HG02884 (cell line): ENCODE measurements around the gene CLCN4.

Source experiments
- ATAC-seq: cut with Tn5 transposase; IDR thresholded peaks from one replicate; pipeline ENCODE4 v1.9.1; 2021; ENCODE audit warnings: mild to moderate bottlenecking, moderate library complexity; ENCODE audit not compliant: unreplicated experiment

CLCN4 gene

DNA sequence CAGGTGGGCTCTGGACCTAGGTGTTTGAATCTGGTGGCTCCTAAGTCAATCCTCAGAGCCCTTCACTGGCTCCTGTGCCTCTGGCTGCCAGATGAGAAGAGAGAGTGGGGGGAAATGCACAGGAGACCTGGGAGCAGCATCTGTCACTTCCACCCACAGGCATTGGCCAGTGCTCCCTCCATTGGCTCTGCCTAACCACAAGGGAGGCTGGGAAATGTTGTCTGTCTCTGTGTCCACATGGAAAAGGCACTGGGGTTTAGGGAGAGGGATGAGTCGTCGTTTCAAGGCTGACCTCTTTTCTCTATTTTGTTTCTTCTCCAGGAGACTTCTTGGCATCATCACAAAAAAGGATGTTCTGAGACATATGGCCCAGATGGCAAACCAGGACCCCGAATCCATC lies 76.4 kb downstream of the CLCN4 start:
- ATAC-seq: no peak

DNA sequence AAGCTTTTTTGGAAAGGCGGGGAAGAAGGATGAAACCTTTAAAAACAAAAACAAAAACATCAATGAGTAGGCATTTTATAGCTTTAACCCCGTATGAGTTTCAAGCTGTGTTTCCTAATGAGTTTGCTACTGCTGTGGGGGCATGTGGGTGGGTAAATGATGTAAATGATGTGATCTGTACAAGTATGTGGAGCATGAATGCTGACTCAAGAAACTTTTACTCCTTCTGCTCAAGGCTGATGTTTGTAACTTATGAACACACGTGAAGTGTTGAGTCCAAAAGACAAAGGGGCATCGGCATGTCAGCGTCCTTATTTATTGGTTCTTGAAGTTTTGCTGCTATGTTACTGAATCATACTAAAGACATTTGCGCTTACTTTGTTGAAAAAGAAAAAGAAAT lies 76.9 kb downstream of the CLCN4 start:
- ATAC-seq: no peak

DNA sequence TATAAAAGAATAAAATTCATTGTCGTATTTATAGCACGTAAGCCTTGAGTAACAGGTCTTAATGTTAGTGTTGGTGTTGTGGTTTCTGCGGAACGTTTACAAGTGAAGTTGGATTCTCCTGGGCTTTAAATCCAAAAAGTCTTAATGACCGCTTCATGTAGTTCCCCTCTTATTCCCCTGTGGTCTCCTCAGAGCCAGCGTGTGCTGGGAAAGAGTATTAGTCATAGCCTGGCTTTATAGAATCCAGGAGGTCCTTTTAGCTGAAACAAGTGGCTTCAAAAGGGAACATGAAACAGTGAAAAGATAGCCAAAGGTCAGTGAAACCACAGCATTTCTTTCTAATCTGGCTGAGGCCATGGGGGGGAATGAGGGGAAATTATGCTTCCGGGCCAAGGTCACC lies 79.1 kb downstream of the CLCN4 start:
- no peak for ATAC-seq

DNA sequence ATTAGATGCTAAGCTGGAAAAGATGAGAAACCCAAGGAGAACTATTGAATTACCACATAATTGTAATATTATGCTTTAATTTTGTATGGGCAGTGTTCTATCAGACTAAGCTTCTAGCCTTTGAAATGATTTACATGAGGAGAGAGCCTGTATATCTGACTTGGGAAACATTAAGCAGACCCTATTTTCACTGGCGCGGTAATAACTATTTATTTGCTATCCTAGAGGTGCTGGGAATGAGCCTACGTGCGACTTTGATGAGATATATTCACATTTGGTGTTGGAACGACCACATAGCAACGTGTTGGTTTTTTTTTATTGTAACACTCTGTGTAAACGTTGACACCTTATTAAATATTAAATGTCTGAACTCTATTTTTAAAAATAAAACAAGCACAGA lies 80.5 kb downstream of the CLCN4 start:
- ATAC-seq: no peak

DNA sequence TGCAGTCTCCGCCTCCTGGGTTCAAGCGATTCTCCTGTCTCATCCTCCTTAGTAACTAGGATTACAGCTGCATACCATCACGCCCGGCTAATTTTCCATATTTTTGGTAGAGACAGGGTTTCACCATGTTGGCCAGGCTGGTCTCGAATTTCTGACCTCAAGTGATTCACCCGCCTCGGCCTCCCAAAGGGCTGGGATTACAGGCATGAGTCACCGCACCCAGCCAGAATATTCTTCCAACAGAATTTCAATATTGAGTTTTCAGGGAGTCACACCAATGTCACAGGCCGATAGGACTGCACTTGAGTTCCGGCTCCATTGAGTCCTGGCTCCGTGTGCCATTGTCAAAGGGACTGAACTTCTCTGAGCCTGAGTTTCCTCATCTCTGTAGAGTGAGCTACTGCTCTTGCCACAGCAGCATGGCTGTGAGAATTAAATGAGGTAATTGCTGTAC lies 82.9 kb downstream of the CLCN4 start:
- no peak for ATAC-seq

DNA sequence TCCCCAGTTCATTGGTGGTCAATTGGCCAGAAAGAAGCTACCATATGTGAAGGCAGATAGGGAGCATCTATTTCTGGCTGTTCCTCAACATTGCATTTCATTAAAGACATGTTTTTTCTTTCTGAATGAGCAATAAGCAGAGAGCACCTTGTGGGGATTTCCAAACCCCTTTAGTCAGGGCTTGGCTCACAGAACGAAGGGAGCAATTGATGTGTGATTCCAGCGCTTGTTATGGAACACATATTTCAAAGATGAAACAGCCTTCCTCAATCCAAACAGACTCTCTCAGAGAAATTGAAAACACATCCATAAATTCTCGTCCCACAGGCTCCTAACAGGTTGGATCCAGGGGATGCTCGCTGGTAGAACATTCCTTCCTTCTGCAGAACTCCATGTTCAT lies 84.1 kb downstream of the CLCN4 start:
- peak; percentile 63 for ATAC-seq

DNA sequence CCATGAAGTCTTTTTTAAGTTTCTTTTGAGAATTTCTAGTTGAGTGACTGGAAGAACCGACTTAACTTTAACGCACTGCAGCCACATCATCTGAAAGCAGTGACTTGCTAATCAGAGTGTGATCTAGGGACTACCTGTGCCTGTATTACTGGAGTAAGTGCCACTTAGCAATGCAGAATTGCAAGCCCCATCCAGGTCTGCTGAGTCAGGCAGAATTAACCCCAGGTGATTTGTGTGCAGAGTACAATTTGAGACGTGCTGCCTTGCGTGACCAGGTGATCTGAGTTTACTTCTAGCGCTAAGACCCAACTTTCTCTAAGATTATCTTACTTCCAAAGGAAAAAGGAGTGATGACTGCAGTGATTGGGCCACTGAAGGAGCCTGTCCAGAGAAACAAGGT lies 85.3 kb downstream of the CLCN4 start:
- no peak for ATAC-seq

DNA sequence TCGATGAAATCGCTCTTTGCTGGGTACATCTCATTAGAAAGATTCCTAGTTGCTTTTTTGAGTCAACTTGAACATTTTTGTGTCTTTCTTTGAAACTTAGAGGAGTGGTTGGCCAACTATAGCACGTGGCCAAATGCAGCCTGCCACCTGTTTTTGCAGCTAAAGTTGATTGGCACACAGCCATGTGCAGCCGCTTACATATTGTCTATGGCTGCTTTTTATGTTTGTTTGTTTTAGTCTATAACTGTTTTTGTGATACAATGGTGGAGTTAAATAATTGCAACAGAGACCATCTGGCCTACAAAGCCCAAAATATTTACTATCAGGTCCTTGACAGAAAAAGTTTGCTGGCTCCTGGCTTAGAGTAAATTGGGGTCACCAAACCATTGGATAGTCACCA lies 86.3 kb downstream of the CLCN4 start:
- no peak for ATAC-seq

DNA sequence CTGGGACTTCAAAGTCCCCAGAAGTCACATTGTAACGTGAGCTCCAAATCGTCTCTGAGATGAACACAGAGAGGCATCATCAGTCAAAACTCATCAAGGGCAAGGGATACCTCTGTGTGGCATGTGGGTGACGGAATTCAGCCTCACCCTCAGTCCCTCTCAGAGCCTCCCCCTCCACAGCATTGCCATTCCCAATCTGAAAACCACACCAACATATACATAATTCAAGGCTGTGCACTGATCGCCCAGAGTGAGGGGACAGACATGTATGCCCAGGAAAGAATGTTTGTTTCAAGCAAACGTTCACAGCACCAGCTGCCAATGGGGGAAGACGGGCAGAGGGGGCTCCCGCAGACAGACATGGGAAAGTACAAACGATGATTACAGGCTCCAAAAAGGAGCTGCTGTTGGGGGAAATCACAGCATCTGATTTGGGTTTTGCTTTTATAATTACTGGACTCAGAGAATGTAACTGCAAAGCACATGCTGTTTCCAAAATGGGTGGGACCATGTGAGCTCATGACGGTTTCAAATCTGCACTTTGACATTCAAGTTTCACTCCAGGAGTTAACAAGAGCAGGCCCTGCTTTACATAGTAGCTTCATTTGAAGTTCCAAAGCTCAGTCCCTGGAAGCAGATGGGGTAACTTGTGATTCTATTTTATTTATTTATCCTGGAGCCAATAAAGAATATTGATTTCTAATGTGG lies 88.3 kb downstream of the CLCN4 start:
- no peak for ATAC-seq

DNA sequence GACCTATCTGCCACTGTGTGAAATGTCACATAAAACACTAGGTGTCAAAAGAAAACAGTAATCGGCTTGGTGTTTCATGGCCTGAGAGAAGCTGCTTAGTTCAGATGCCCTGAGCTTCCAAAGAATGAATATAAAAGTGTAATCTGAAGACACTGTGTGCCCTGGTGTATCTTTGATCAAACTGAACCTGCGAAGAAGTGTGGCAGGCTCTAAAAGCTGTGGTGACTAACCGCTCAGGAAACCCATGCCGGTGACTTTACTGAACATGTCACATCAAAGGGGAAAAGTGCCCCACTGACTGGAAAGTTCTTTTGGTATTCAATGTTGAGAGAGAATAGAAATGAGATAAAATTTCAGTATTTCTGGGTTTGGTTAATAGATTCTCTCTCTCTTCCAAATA lies 89.1 kb downstream of the CLCN4 start:
- no peak for ATAC-seq

DNA sequence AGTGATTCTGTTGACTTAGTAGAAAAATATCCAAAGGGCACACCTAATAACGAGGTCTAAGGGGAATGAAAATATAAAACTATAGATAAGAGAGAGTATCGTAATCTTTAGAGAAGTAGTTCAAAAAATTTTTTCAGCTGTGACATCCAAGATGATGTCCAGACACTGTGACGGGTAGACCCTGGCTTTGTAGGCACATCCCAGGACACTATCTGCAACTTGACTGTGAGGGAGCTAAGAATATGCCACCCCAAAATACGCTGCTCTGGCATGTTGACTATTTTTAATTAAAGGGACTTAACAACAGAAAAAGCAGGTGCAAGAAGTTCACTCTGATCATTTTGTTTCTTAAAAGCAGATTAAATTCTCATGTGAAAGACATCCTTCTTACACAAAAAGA lies 89.5 kb downstream of the CLCN4 start:
- no peak for ATAC-seq

DNA sequence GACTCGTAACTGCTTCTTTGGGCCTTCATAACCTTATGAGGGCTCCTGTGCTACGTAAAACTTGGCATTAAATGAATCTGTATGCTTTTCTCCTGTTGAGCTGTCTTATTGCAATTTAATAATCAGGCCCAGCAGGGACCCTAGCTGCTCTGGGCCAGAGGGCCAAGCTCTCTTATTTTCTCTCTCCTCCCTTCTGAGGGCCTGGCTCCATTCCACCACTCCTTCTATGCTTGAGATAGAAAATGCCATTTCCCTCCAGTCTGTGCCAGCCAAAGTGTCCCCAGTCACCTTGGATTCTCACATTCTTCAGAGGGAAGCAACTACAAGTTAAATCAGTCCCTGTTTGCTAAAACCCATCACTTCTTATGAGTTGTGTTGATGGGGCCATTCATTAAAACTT lies 90.1 kb downstream of the CLCN4 start:
- no peak for ATAC-seq

DNA sequence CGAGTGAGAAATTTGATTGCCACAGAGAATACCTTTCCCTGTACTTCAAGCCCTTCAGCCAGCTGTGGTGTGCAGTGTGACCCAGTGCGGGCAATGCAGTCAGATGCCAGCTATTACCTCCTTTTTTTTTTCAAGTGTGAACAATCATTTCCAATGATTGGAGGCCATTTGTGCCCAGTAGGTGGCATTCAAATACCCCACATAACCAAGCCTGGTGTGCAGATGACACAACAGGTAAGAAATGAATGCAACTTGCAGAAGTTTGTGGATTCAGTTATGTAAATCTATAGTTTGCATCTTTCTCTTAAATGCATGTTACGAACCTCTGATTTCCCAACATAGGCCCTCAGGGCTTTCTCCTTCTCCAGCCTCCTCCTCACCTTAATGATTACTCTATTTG lies 98.0 kb downstream of the CLCN4 start:
- ATAC-seq: no peak

DNA sequence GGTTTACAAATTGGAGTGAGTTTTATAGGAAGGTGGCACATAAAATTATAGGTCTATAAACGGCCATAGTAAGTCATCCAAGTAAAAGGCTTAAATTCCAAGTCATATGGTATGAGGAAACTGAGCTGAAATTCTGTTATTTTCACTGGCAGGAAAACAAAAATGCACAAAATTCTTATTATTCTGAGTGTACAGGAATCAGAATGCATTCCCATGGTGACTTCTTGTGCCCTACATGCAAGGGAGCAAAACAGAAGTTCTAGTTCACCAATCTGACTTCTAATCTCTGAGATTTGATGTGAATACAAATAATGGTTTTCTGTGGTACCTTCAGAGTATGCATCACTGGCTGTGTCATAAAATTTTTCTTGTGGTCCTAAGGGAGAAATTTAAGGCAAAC lies 102.9 kb downstream of the CLCN4 start:
- ATAC-seq: no peak

DNA sequence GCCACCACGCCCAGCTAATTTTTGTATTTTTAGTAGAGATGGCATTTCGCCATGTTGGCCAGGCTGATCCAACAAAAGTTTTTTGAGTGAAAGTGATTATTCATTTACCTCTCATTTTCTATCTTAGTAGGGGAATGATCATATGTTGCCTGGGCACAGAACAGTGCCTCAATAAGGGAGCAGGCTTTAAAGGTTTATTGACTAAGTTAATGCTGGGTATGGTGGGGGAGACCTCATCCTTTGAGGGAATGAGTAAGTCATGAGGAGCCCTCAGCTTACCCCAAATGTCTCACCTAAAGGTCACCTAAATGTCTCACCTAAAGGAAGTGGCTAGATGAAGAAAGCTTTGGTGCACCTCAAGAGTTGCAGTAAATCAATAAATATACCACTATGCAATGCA lies 109.0 kb downstream of the CLCN4 start:
- ATAC-seq: no peak

DNA sequence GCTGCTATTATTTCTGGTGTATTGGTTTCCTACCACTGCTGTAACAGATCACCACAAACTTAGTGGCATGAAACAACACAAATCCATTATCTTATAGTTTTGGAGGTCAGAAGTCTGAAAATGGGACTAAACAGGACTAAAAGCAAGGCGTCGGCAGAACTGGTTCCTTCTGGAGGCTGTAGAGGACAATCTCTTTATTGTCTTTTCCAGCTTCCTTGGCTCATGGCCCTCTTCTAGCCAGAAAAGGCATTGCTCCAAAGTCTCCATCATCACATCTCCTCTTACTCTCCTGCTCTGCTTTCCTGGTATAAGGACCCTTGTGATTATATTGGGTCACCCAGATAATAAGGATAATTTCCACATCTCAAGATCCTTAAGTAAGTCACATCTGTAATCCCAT lies 121.9 kb downstream of the CLCN4 start:
- ATAC-seq: no peak

DNA sequence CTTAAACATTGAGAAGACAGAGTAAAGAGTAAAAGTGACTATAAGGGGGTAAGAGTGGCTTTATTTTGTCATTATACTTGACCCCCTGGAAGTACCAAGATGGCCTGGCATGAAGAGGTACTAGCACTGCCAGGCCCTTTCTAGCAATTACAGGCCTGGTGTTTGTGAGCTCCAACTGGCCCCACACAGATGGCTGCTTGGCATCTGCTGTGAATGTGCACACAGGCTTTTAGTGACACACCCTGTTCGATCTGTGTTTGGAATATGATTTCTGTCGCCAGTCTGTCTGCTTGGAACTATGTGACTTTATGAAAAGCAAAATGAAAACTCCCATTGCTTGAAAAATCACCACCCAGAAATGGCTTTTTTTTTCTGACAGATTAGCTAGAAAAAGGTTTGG lies 123.3 kb downstream of the CLCN4 start:
- ATAC-seq: no peak

DNA sequence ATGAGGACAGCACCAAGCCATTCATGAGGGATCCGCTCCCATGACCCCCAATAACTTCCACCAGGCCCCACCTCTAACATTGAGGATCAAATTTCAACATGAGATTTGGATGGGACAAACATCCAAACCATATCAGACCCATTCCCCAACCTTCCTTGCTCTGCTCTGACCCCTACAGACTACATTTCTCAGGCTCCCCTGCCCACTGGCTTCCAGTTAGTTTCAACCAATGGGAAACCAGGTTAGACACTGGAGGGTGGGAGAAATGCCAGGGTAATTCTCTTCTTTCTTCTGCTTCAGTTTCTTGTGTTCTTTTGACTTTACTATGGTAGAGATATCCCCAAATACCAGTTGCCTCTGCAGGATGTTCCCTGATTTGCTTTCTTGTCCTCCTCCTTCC lies 125.7 kb downstream of the CLCN4 start:
- ATAC-seq: no peak

DNA sequence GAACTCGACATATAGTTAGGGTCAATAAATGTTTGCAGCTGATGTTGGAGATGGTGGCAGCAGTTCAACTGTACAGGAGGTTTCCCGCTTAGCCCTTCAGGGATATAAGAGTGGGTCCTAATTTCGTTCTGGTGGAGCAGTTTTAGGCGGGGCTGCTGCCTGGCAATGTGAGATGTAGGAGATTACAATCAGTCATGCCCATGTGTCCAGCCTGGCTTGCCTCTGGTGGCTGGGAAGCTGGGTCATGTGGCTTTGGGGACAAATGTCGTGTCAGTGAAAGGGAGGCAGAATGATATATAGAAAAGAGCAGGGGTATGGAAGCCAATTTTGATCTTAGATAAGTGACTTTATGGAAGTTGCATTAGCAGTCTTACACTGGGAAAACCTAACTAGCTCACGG lies 129.4 kb downstream of the CLCN4 start:
- no peak for ATAC-seq
